Posterior vena cava (tissue), 2 donors: ENCODE results near the gene SLC10A1. TPM values are rescaled to one million over a fixed set of nuclear protein-coding genes. Genes with fewer than 3 reads are reported as not detected.
"Not testable (repeated sequence)": the region's sequence is repeated elsewhere in the genome, so short reads cannot be mapped to it uniquely, and the experiment has no call there.

Experiments
- DNase-seq: peaks from one replicate; pipeline ENCODE4 v3.0.0-alpha.2; 2020; ENCODE audit warnings: low spot score
- intact Hi-C, 2 donors: fragments of 100-400 bp; cut with DNase I; formaldehyde crosslinking; loops; one replicate each; pipeline versions ENCODE4 v1.14.1 to v1.14.2; 2022 to 2023
- long read RNA-seq, 2 donors: library from polyadenylated mRNA; unstranded; transcript quantifications; one replicate each; pipeline ENCODE4 v2.0.0, GENCODE V29; 2020 to 2021
- total RNA-seq, 2 donors: library from RNA; stranded (reverse); fragmentation: NEBNext Ultra II Directional; extraction: Animal tissue kit (Norgen Biotek cat#: 25700); gene quantifications; one replicate each; pipeline ENCODE4 v1.2.1, GENCODE V29; 2021
- donor health status: DM: yes; HTN: yes; CAD: no.
- donor health status: DM: yes; HTN: yes; CAD: no.

Gene SLC10A1
- not detected for total RNA-seq
- long read RNA-seq, donor 1, partial matches to known transcripts, result 0 of 4 reads
- long read RNA-seq, donor 1, other reads (novel, unspliced or antisense), result 4 of 4 reads
- long read RNA-seq, donor 2, result 0 reads

- intact Hi-C loops, result no loop called here
Observed at GRCh38 chr14:69796797-69797500, at the start of gene SLC10A1. Gene SLC10A1 (minus strand): TSS chr14:69797241. CDS start chr14:69797155, 86 bp downstream.

DNA sequence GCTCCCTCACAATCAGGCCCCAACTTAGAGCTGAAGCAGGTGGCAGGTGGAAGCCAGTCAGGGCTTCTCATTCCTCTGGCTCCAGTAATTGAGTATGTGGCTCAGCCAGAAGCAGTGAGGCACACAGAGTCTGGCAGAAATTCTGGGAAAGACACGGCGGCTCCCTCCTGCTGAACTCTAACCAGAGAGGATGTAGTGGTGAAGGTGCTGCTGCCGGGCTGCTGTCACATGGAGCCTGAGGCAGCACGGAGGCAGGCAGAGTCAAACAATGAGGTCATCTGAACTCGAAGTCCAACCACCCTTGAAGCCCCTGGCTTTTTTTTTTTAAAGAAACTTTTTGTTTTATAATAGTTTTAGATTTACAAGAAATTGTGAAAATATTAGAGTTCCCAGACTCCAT lies 48.7 kb upstream of the SLC10A1 start:
- intact Hi-C loops, result no loop called here
- DNase-seq, result no peak

More at GRCh38 chr14:69796797-69797500, at the start of gene SLC10A1:
- DNase-seq, result no peak

DNA sequence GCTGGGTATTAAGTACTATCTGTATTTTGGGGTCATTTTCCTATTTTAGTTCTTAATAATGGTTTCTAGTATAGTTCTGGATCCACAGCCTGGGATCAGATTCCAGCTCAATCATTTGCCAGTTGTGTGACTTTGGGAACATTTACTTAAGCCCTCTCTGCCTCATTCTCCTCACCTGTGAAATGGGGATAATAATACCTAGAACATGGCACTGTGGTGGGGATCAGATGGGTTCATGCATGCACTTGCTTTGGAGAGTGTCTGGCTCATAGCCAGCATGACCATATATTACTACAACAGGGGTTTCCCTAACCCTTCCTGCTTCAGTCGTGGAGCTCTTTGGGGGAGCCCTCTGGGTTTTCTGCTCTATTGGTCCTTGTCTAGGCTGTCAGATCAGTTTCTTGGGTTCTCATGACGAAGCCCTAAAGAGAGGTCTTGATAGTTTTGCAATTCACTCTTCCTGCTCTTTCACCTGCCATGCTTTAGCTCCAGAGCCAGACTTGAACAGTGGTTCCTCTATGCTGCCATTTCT lies 48.1 kb upstream of the SLC10A1 start:
- no peak for DNase-seq
- intact Hi-C loops, result no loop called here

DNA sequence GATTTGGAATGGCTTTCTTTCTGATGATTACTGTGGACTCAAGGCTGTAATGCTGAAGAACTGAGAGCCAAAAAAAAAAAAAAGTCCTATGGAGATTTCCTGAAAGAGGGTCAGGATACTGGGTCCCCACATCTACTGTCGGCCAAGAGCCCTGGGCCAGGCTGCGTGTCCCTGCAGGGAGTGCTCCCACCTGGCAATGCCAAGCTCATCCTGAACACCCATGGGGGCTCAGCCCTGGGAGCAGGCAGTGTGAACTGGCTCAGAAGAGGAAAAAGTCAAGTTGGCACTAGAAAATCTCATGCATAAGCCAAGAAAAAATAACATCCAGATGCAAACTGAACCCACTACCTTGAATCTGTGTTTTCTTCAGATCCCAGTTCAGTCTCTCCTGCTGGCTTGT lies 47.1 kb upstream of the SLC10A1 start:
- DNase-seq, result no peak
- intact Hi-C loops, result no loop called here

- no peak for DNase-seq
- intact Hi-C loops, result no loop called here
Observed at GRCh38 chr14:69842686-69843420, 45.8 kb upstream of the SLC10A1 start.

GRCh38 chr14:69841656-69842055 lies 44.6 kb upstream of the SLC10A1 start:
- no peak for DNase-seq
- intact Hi-C loops, result no loop called here

DNA sequence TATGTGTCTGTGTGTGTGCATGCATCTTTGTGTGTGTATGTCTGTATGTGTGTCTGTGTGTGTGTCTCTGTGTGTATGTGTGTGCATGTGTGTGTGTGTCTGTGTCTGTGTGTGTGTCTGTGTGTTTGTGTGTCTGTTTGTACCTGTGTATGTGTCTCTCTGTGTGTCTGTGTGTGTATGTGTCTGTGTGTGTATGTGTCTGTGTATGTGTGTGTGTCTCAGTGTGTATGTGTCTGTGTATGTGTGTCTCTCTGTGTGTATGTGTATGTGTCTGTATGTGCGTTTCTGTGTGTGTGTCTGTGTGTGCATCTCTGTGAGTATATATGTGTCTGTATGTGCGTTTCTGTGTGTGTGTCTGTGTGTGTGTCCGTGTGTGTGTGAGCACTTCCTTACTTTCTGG lies 42.6 kb upstream of the SLC10A1 start:
- intact Hi-C loops, result no loop called here
- DNase-seq, result no peak

- intact Hi-C loops, result no loop called here
- no peak for DNase-seq
Observed at GRCh38 chr14:69838881-69839416, 41.9 kb upstream of the SLC10A1 start.

DNA sequence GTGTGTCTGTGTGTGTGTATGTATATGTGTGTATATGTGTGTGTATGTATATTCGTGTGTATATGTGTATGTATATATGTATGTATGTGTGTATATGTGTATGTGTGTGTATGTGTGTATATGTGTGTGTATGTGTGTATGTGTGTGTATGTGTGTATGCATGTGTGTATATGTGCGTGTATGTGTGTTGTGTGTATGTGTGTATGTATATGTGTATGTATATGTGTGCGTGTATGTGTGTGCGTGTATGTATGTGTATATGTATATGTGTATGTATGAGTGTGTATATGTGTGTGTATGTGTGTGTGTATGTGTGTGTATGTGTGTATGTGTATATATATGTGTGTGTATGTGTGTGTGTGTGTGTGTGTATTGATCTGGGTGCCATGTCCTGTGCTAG lies 31.8 kb upstream of the SLC10A1 start:
- intact Hi-C loops, result no loop called here

DNA sequence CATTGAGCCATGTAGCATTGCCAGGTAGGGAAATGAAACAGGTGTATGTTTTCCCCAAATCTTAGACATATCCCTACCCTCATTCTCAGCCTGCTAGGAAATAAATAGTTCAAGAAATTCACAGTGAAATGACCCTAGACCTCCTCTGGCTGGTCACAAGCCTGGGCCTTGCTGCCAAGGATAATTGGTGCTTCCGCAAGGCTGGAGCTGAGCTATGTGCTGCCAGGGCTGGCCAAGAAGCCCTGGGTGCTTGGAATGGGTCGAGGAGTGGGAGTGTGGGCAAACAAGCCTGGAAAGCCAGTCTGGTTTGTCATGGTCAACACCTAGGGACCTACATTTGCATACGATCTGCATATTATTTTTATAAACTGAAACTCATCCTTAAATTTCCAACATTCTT lies 31.3 kb upstream of the SLC10A1 start:
- no peak for DNase-seq

More for the DNA sequence above, 31.8 kb upstream of the SLC10A1 start:
- DNase-seq, result no peak

DNA sequence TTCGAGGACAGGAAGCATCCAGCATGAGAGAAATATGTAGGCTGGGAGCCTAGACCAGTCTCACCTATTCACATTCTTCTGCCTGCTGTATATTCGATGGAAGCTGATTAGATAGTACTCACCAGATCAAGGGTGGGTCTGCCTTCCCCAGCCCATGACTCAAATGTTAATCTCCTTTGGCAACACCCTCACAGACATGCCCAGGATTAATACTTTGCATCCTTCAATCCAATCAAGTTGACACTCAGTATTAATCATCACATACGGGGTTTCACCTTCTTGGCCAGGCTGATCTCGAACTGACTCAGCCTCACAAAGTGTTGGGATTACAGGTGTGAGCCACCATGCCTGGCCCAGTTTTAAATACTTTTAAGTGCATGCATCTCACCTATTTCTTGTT lies 30.5 kb upstream of the SLC10A1 start:
- intact Hi-C loops, result no loop called here
- DNase-seq, result no peak

More for the DNA sequence above, 31.3 kb upstream of the SLC10A1 start:
- intact Hi-C loops, result no loop called here

DNA sequence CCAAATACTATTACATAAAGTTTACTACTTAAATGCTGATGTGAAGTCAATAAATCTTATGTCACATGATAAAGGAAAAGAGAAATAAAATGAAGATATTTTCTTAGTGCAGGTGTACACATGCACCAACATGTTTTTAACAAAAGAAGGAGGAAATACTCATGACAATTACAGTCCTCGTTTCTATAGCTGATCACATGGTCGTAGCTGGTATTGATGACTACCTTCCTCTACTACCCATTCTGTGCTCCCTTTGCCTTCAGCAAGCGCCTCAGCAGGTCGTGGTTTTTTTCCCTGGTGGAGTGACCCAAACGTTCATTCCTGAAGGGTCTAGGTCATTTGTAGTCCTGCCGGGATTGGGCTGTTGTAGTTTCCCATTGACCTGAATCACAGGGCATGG lies 25.4 kb upstream of the SLC10A1 start:
- no peak for DNase-seq
- intact Hi-C loops, result no loop called here

- intact Hi-C loops, result no loop called here
- DNase-seq, result no peak
Observed at GRCh38 chr14:69820991-69821390, 23.9 kb upstream of the SLC10A1 start.

DNA sequence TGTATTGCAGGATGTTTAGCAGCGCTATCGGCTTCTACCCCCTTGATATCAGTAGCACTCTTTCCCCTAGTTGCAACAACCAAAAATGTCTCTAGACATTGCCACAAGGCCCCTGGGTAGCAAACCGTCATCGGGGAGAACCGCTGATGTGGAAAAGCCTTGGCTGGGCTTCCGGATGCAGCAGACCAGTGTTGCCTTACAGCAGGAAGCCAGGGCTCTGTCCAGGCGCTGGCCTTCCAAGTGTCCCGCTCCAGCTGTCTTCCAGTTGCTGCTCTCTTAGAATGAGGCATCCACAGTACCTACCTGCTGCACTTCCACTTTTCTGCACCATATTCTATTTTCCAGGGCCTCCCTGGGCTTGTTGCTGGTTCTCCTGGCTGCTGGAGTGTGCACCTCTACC lies 22.6 kb upstream of the SLC10A1 start:
- DNase-seq, result no peak
- intact Hi-C loops, result loop anchor here (2.0 to 5.0 kb wide), 2 partner anchors 207 to 208 kb away; no protein-coding TSS in a partner anchor

DNA sequence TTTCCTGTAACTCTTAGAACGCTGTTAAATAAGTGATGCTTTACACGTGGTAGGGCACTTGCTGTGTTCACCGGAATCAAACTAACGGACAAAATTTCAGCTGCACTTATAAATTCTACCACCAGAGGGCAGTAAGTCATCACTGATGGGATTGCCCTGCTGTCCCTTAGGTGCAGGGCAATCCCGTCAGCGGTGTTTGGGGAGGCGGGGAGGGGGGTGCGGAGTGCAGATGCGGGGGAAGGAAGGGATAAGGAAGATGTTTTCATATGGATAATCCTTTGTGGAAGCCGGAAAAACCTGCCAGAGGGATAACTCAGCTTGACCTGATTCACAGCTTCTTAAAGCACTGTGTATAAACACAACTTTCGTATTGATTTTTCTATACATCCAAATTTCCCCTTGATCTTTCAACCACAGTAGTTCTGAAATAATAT lies 21.7 kb upstream of the SLC10A1 start:
- intact Hi-C loops, result loop anchor here (2.0 to 5.0 kb wide), 2 partner anchors 208 to 209 kb away; no protein-coding TSS in a partner anchor
- no peak for DNase-seq

- intact Hi-C loops, result loop anchor here in 1 of 2 donors (5.0 kb wide), 1 partner anchor 211 kb away; no protein-coding TSS in a partner anchor
- no peak for DNase-seq
Observed at GRCh38 chr14:69816216-69816615, 19.2 kb upstream of the SLC10A1 start.

GRCh38 chr14:69815556-69815955 lies 18.5 kb upstream of the SLC10A1 start:
- no peak for DNase-seq
- intact Hi-C loops, result loop anchor here in 1 of 2 donors (5.0 kb wide), 1 partner anchor 212 kb away; no protein-coding TSS in a partner anchor

DNA sequence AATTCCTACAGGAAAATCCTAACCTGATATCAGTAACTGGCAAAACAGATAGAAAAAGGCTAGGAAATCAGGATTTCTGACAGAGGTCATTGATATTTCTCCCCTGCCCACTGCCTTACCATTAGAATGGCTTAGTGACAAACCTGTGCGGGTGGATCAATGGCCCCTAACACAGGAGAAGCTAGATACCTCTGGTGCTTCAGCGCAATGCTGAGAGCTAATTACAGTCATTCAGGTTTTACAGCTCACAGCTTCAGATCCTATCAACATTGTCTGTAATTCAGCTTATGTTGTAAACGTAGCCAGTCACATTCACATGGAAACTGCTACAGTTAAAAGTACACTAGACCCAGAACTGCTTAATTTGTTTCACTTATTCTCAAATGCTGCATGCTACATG lies 17.4 kb upstream of the SLC10A1 start:
- DNase-seq, result no peak
- intact Hi-C loops, result no loop called here

- intact Hi-C loops, DNase-seq: not testable (repeated sequence)
Observed at GRCh38 chr14:69813346-69813745, 16.3 kb upstream of the SLC10A1 start.

GRCh38 chr14:69812711-69813110 lies 15.7 kb upstream of the SLC10A1 start:
- intact Hi-C loops, result no loop called here
- DNase-seq, result no peak
